Fibroblast of skin of back (primary cell): ENCODE data around the gene ITGB3. TPM values are rescaled to one million over a fixed set of nuclear protein-coding genes. Genes with fewer than 3 reads are reported as not detected.
"Not testable (repeated sequence)": the region's sequence is repeated elsewhere in the genome, so short reads cannot be mapped to it uniquely, and the experiment has no call there.

Experiments used
- DNase-seq: peaks from one replicate; pipeline ENCODE4 v3.0.0-alpha.2; 2013
- polyA plus RNA-seq, 2 experiments: library from polyadenylated mRNA; unstranded; fragments of 120-200 nt; gene quantifications; one replicate each; pipeline ENCODE4 v1.2.1, GENCODE V29; 2013; ENCODE audit not compliant: insufficient read length in 2 of 2

The ITGB3 gene
- 40.4 TPM for polyA plus RNA-seq (2013, experiment 1 of 2; ENCODE audit: insufficient read length)
- 58.2 TPM for polyA plus RNA-seq (2013, experiment 2 of 2; ENCODE audit: insufficient read length)

GRCh38 chr17:47253541-47254402 is at the start of gene ITGB3:
Gene ITGB3 (plus strand): TSS chr17:47253827. CDS start chr17:47253862, 35 bp downstream.
- DNase-seq: peak; percentile 84

GRCh38 chr17:47203984-47204721 is 49.5 kb upstream of the ITGB3 start:
- peak; percentile 67 for DNase-seq

GRCh38 chr17:47204722-47205418 is 48.8 kb upstream of the ITGB3 start:
- DNase-seq: peak; percentile 57

- DNase-seq: peak; percentile 88
Measured at GRCh38 chr17:47205419-47205963, 48.1 kb upstream of the ITGB3 start.

GRCh38 chr17:47207143-47208067 is 46.2 kb upstream of the ITGB3 start:
- DNase-seq: no peak

- peak; percentile 52 for DNase-seq
Measured at GRCh38 chr17:47208744-47209488, 44.7 kb upstream of the ITGB3 start, which contains the start of gene MYL4. Gene MYL4 (plus strand): TSS chr17:47209348. CDS start chr17:47209423, 75 bp downstream.

GRCh38 chr17:47209499-47209898 is 44.1 kb upstream of the ITGB3 start:
- DNase-seq: no peak

- no peak for DNase-seq
Measured at GRCh38 chr17:47210105-47210504, 43.5 kb upstream of the ITGB3 start.

GRCh38 chr17:47210779-47211178 is 42.8 kb upstream of the ITGB3 start:
- no peak for DNase-seq

GRCh38 chr17:47212458-47212857 is 41.2 kb upstream of the ITGB3 start:
- DNase-seq: no peak

GRCh38 chr17:47213540-47213939 is 40.1 kb upstream of the ITGB3 start:
- DNase-seq: no peak

- DNase-seq: no peak
Measured at GRCh38 chr17:47214931-47215330, 38.7 kb upstream of the ITGB3 start.

- DNase-seq: not testable (repeated sequence)
Measured at GRCh38 chr17:47216821-47217220, 36.8 kb upstream of the ITGB3 start.

- not testable (repeated sequence) for DNase-seq
Measured at GRCh38 chr17:47217279-47217678, 36.3 kb upstream of the ITGB3 start.

- DNase-seq: no peak
Measured at GRCh38 chr17:47218896-47219430, 34.7 kb upstream of the ITGB3 start.

- no peak for DNase-seq
Measured at GRCh38 chr17:47219621-47220475, 33.8 kb upstream of the ITGB3 start.

GRCh38 chr17:47220531-47220999 is 33.1 kb upstream of the ITGB3 start:
- no peak for DNase-seq

- DNase-seq: no peak
Measured at GRCh38 chr17:47221154-47221553, 32.5 kb upstream of the ITGB3 start.

- no peak for DNase-seq
Measured at GRCh38 chr17:47222047-47222446, 31.6 kb upstream of the ITGB3 start.
